ENCODE data around the gene PID1.

GRCh38 chr2:229087843-229088516 is 183.1 kb downstream of the PID1 start:
- TF ChIP-seq POLR2AphosphoS5 (IDR thresholded peaks at IDR 0.05; ENCODE audit: low read depth, low read length) (no peak), POLR2A (IDR thresholded peaks at IDR 0.05; ENCODE audit: low read depth, low read length) (no peak), POU2F2 (IDR thresholded peaks at IDR 0.05; ENCODE audit: low read depth, low read length) (no peak), TAF1 (IDR thresholded peaks at IDR 0.05; ENCODE audit: low read depth, low read length) (no peak)

All from GM12891 (cell line).